Activated CD4-positive, alpha-beta T cell treated with anti-CD3 and anti-CD28 coated beads, Interleukin-2, amount 50 U/mL, for 1 hour (primary cell): ENCODE data around the gene CCKAR.

Experiments
- DNase-seq: peaks from one replicate; pipeline ENCODE4 v3.0.0-alpha.2; 2020

Gene CCKAR

GRCh38 chr4:26490960-26491284, 638 bp upstream of the CCKAR start:
- DNase-seq, result no peak

GRCh38 chr4:26489101-26489985, 941 bp downstream of the CCKAR start:
- DNase-seq, result no peak

DNA sequence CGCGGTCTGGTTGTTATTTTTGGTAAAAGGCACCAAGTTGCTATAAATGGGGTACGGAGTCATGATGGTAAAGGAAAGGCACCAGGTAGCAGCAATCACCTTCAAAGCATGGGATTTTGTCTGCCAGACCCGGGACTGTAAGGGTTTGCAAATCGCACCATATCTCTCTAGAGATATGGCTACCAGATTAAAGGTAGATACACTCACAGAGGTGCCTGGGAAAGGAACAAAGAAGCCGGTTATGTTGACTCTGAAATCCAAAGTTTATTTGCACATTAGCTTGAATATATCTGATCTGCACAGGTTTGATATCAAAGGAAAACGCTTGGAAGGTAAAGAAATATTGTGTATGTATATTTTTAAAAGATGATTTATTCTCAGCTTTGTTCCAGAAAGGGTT, 4.6 kb downstream of the CCKAR start:
- DNase-seq, result no peak

DNA sequence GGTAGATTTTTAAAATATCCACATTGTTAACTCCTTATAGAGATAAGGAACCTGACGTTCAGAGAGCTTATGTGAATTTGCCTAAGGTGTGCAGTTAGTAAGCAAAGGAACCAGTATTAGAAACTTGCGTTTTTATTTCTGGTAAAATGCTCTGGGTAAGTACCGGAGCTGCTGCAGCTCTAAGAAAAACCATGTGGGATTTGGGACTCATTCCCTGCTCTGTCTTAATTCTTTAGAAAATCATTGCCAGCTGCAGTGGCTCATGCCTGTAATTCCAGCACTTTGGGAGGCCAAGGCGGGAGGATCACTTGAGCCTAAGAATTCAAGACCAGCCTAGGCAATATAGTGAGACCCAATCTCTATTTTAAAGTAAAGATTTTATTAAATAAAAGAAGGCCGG, 5.8 kb downstream of the CCKAR start:
- no peak for DNase-seq

- no peak for DNase-seq
Observed at GRCh38 chr4:26484032-26484515, 6.2 kb downstream of the CCKAR start.

DNA sequence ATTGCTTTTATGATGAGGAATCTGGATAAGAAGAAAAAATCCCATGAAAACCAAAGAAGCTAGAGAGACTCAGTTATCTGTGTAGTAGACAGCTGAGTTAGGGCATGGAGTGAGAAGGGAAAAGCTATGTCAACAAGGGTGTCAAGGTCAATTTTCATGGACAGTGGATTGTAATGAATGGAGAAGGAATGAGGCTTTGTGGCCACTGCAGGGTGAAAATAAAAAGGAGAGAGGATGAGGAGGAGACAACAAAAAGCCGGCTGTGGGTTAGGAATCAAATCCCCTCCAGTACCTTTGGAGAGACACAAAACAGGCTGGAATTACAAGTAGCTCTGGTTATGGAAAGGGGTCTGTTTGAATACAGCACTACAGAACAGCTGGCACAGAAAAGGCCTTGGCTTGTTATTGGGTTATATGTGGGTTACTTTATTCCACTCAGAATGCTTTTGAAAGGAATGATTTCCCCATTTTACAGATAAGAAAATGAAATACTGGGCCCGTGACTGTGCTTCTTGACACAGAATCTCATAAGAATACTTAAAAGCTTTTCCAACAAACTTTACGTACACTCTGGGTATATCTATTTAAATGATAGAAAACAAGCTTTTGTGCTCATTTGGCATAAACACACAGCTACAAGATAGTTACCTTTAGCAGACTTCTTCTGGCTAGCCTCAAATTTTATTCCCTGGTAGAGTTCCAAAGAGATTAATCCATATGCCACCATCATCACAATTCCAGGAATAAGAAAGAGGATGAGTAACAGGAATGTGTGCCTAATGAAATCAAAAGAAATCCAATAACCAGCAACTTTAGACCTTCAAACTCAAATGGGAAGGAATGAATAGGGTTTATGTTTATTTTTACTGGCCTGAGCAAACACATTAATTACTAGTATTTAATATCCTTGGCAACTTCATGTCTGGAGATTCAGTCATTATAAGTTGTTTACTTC, 7.5 kb downstream of the CCKAR start:
- no peak for DNase-seq

- no peak for DNase-seq
Observed at GRCh38 chr4:26478330-26478729, 12.0 kb downstream of the CCKAR start.

- no peak for DNase-seq
Observed at GRCh38 chr4:26476545-26476944, 13.7 kb downstream of the CCKAR start.

DNA sequence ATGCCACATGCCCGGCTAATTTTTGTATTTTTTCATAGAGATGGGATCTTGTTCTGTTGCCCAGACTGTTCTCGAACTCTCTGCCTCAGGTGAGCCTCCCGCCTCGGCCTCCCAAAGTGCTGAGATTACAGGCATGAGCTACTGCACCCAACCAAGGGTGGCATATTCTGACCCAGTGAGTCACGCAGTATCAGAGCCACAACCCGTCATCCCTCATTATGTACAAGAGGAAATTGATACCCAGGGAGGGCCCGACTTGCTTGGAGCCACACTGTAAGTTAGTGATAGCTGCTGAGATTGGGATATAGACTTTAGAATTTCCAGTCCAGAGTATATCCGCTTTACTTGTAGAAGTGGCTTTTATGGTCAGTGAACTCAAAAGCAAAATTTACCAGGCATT, 14.6 kb downstream of the CCKAR start:
- DNase-seq, result no peak

- DNase-seq, result no peak
Observed at GRCh38 chr4:26474551-26474950, 15.7 kb downstream of the CCKAR start.

DNA sequence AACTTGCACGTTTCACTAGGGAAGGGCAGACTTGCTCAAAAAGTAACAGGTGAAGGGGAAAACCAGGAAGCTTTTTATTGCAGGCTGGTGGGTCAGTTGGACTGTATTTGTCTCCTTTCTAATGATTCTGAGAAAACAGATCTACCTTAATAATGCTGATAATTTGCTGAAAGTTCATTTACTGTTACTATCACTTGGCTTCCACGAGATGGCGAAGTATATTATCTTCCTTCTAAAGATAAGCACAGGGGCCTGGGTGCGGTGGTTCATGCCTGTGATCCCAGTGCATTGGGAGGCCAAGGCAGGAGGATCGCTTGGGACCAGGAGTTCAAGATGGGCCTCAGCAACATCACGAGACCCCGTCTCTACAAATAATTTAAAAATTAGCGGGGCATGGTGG, 16.4 kb downstream of the CCKAR start:
- DNase-seq, result no peak

DNA sequence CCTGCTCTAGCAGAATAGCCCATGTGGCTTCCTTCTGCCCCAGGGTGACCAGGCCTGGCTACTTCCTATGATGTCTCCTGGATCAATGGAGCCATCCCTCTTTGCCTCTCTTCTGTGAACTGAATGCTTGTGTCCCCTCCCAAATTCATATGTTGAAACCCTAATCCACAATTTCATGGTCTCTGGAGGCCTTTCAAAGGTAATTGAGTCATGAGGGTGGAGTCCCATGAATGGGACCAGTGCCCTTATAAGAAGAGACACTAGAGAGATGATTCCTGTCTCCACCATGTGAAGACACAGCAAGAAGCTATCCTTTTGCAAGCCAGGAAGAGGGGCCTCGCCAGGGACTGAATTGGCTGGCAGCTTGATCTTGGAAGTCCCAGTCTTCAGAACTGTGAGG, 18.4 kb downstream of the CCKAR start:
- DNase-seq, result no peak

- DNase-seq, result no peak
Observed at GRCh38 chr4:26468977-26469376, 21.3 kb downstream of the CCKAR start.

GRCh38 chr4:26468283-26468949, 21.9 kb downstream of the CCKAR start:
- DNase-seq, result no peak

DNA sequence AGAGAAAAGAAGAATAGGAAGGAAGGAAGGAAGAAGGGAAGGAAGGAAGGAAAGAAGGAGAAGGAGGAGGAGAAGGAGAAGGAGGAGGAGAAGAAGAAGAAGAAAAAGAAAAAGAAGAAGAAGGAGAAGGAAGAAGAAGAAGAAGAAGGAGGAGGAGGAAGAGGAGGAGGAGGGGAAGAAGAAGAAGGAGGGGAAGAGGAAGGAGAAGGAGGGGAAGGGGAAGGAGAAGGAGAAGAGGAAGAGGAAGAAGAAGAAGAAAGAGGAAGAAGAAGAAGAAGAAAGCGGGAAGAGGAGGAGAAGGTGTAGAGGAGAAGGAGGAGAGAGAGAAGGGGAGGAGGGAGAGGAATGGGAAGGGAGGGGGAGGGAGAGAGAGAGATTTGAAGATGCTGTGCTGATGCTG, 22.6 kb downstream of the CCKAR start:
- DNase-seq, result no peak

GRCh38 chr4:26466578-26467270, 23.6 kb downstream of the CCKAR start:
- no peak for DNase-seq

- no peak for DNase-seq
Observed at GRCh38 chr4:26464420-26465095, 25.7 kb downstream of the CCKAR start.

DNA sequence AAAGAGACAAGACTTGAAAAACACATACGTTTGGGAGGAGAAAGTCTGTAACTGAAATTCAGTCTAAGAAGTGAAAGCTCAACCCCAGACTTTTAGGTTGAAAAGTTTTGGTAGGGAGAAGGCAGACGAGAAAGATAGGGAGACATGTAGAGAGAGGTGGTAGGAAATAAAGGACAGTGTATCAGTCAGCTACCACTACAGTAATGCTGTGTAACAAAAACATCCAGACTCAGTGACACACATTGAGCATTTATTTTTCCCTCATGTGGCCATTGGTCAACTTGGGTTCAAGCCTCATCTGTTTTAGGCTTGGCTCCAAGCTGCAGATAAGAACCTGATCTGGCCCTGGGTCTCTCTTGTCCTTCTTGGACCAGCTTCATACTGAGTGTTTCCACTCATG, 26.9 kb downstream of the CCKAR start:
- DNase-seq, result no peak

GRCh38 chr4:26462874-26463273, 27.4 kb downstream of the CCKAR start:
- DNase-seq, result no peak

DNA sequence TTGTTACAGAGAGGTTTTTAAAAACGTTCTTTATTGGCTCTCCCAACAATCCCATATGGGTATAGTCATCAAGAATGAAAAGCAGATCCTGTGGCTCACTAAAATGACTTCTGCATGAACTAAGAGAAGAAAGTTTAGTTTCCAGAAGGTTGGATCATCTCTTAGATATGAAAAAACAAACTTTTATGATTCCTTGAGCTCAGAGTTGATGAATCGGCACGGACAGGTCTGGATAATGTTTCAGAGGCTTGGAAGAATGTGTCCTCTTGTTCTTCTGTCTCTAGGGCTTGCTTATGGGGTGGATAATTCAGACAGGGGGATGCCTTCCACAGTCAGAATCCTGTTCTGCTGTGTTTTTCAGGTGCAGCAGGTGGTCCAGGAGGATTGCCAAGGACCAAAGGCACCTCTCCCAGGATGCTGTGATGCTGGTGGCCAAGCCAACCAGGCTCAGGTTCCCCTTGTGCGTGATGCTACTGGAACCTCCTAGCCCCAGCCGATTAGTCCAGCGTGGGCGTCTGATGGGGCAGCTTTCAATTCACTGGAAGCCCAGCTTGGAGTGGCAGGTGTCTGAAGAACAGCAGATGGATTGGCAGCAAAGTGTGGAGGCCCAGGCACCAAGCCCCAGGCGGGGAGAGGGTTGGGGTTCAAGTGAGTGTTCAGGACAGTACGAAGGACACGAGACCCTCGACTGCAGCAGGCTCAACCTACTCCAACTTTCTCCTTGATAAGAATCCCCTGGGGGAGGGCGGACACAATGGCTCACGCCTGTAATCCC, 30.3 kb downstream of the CCKAR start:
- no peak for DNase-seq

DNA sequence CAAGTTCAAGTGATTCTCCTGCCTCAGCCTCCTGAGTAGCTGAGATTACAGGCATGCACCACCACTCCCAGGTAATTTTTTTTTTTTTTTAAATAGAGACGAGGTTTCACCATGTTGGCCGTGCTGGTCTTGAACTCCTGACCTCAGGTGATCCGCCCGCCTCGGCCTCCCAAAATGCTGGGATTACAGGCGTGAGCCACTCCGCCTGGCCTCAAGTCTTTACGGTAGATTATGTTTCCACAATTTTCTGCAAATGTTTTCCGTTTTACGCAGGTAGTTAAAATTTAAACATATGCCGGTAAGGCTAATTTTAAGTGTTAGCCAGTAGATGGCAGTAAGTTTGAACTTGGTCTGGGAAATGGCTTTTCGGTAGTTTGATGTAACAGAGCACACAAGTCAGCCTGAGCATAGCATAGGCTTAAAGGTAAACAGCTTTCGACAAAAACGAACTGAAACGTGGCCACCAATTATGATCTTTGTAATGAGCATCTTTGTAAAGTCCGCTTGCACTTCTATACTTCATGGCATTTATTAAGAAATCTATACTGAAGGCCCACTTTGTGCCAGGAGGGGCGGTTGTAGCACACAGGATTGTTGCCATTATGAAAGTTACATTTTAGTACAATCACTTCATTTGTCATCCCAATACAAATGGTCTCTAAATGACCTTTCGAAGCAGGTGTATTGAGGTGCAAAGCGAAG, 31.1 kb downstream of the CCKAR start:
- no peak for DNase-seq
